HCT116 (cell line): Measurements from ENCODE around the gene CCN5. TPM values are rescaled to one million over a fixed set of nuclear protein-coding genes. Genes with fewer than 3 reads are reported as not detected.

Experiments
- ATAC-seq: fragments of 200-7000 bp; cut with Tn5 transposase; 2 replicates; pipeline ENCODE4 v1.9.1; 2020; ENCODE audit warnings: mild to moderate bottlenecking, moderate library complexity
- BruUV-seq: library from RNA; stranded (reverse); fragments of 400-500 nt; replicated peaks from 2 replicates; lab custom pipeline; 2021; lab: Mats Ljungman, UMichigan
- CTCF ChIA-PET: fragments of 300-600 bp; sonication (Branson Sonifier 250); formaldehyde crosslinking; loops from one replicate; lab custom pipeline; 2021; ENCODE audit warnings: antibody characterized with exemption; lab: Charles Lee
- POLR2A ChIA-PET: fragments of 300-600, 350-600 bp; sonication (Branson Sonifier 250); formaldehyde crosslinking; loops from one replicate; lab custom pipeline; 2021; ENCODE audit warnings: antibody characterized with exemption; lab: Charles Lee
- RAD21 ChIA-PET, 2 experiments: fragments of 300-600 bp; sonication (Branson Sonifier 250); formaldehyde crosslinking; loops; one replicate each; lab custom pipeline; 2023; ENCODE audit warnings: low total read pairs in 2 of 2; ENCODE audit not compliant: uncharacterized antibody in 2 of 2, unreplicated experiment in 2 of 2, low non-redundant PET in 1 of 2; lab: Charles Lee
- DNase-seq: peaks from one replicate; pipeline ENCODE4 v3.0.0-alpha.2; 2010; ENCODE audit warnings: low read depth, low spot score
- H2AFZ ChIP-seq: fragments of 200-600 bp; shearing (Covaris generic), sonication (generic); 2 replicates; pipeline ENCODE4 v1.6.1; 2017; ENCODE audit warnings: low read depth, mixed run types, mixed read lengths, antibody characterized with exemption, low read length; ENCODE audit not compliant: poor library complexity, severe bottlenecking
- H3K27ac ChIP-seq: 2 replicates; pipeline ENCODE4 v1.5.1; 2012; ENCODE audit warnings: low read depth, low read length
- H3K27me3 ChIP-seq: fragments of 200-600 bp; sonication (generic); 2 replicates; pipeline ENCODE4 v1.6.1; 2016; ENCODE audit warnings: mixed run types, low read length, mixed read lengths; ENCODE audit not compliant: insufficient read depth
- H3K36me3 ChIP-seq, 2 experiments: fragments of 200-500 bp in 1 of 2; fragments of 200-600 bp in 1 of 2; sonication (Bioruptor generic) in 1 of 2; sonication (generic) in 1 of 2; 2 replicates each; pipeline versions ENCODE4 v1.5.1 to v1.6.1; 2014 to 2016; ENCODE audit warnings: low read length in 2 of 2, inconsistent platforms in 1 of 2, mixed read lengths in 1 of 2, mixed run types in 1 of 2; ENCODE audit not compliant: insufficient read depth in 2 of 2, control insufficient read depth in 1 of 2
- H3K4me1 ChIP-seq, 2 experiments: fragments of 200-600 bp in 1 of 2; sonication (generic) in 1 of 2; 2 replicates each; pipeline versions ENCODE4 v1.5.1 to v1.6.1; 2012 to 2017; ENCODE audit warnings: low read length in 2 of 2, inconsistent platforms in 1 of 2, mild to moderate bottlenecking in 1 of 2, mixed read lengths in 1 of 2, mixed run types in 1 of 2, moderate library complexity in 1 of 2; ENCODE audit not compliant: insufficient read depth in 2 of 2, control insufficient read depth in 1 of 2
- H3K4me2 ChIP-seq: fragments of 200-600 bp; sonication (generic); 2 replicates; pipeline ENCODE4 v1.6.1; 2017; ENCODE audit warnings: mixed run types, low read length, mixed read lengths
- H3K4me3 ChIP-seq, 2 experiments: fragments of 200-600 bp in 1 of 2; sonication (generic) in 1 of 2; replicated peaks in 1 of 2; 2 replicates each; pipeline ENCODE4 v1.5.1; 2011 to 2016; ENCODE audit warnings: low read length in 2 of 2, control low read depth in 1 of 2, low read depth in 1 of 2, mild to moderate bottlenecking in 1 of 2, mixed read lengths in 1 of 2, mixed run types in 1 of 2
- H3K79me2 ChIP-seq: fragments of 200-600 bp; sonication (generic); 2 replicates; pipeline ENCODE4 v1.6.1; 2017; ENCODE audit warnings: mild to moderate bottlenecking, mixed run types, low read length, moderate library complexity, mixed read lengths; ENCODE audit not compliant: insufficient read depth
- H3K9ac ChIP-seq: fragments of 200-600 bp; sonication (generic); 2 replicates; pipeline ENCODE4 v1.6.1; 2016; ENCODE audit warnings: low read length, mixed read lengths
- H3K9me2 ChIP-seq: fragments of 200-600 bp; sonication (generic), shearing (Covaris generic); 2 replicates; pipeline ENCODE4 v1.6.1; 2017; ENCODE audit warnings: mixed run types, mild to moderate bottlenecking, moderate library complexity; ENCODE audit not compliant: insufficient read depth
- H3K9me3 ChIP-seq, 2 experiments: fragments of 200-500 bp in 1 of 2; fragments of 200-600 bp in 1 of 2; sonication (Bioruptor generic) in 1 of 2; sonication (generic) in 1 of 2; 2 replicates each; pipeline ENCODE4 v1.6.1; 2014 to 2017; ENCODE audit warnings: low read length in 2 of 2, mixed read lengths in 2 of 2, inconsistent platforms in 1 of 2, low read depth in 1 of 2, mild to moderate bottlenecking in 1 of 2, mixed run types in 1 of 2, moderate library complexity in 1 of 2; ENCODE audit not compliant: control insufficient read depth in 1 of 2, insufficient read depth in 1 of 2
- H4K20me1 ChIP-seq: fragments of 200-600 bp; sonication (generic), shearing (Covaris generic); 2 replicates; pipeline ENCODE4 v1.6.1; 2017; ENCODE audit warnings: mixed run types, mild to moderate bottlenecking, moderate library complexity; ENCODE audit not compliant: insufficient read depth
- CEBPB ChIP-seq: IDR thresholded peaks from 2 replicates; pipeline ENCODE4 v1.6.1; 2012; ENCODE audit warnings: low read depth
- EZH2phosphoT487 ChIP-seq: fragments of 200-600 bp; IDR thresholded peaks from 2 replicates; pipeline ENCODE4 v1.6.1; 2018; ENCODE audit warnings: antibody characterized with exemption, borderline replicate concordance
- POLR2A ChIP-seq: IDR thresholded peaks from 2 replicates; pipeline ENCODE4 v1.7.0; 2011; ENCODE audit warnings: borderline replicate concordance; ENCODE audit not compliant: insufficient read depth, insufficient read length; ENCODE audit errors: extremely low read depth
- REST ChIP-seq: IDR thresholded peaks from 2 replicates; pipeline ENCODE4 v1.6.1; 2012; ENCODE audit warnings: low read depth
- SP1 ChIP-seq: IDR thresholded peaks from 2 replicates; pipeline ENCODE4 v1.6.1; 2012; ENCODE audit warnings: low read depth
- SRF ChIP-seq: IDR thresholded peaks from 2 replicates; pipeline ENCODE4 v1.6.1; 2012; ENCODE audit warnings: low read depth
- YY1 ChIP-seq: IDR thresholded peaks from 2 replicates; pipeline ENCODE4 v1.6.1; 2011; ENCODE audit warnings: low read length, low read depth, moderate library complexity, mild to moderate bottlenecking; ENCODE audit not compliant: insufficient replicate concordance; ENCODE audit errors: extremely low read depth
- ZFX ChIP-seq: fragments of 450-650 bp; IDR thresholded peaks from 2 replicates; pipeline ENCODE4 v1.6.1; 2017
- ZNF274 ChIP-seq: fragments of 200-500 bp; sonication (Bioruptor generic); IDR thresholded peaks from 2 replicates; pipeline ENCODE4 v1.6.1; 2014; ENCODE audit warnings: mild to moderate bottlenecking, low read depth, low read length, inconsistent platforms
- intact Hi-C: fragments of 100-400 bp; cut with micrococcal nuclease; formaldehyde crosslinking; loops from 2 replicates; pipeline ENCODE4 v1.10.0; 2022
- total RNA-seq: library from RNA; stranded (reverse); gene quantifications from one replicate; pipeline ENCODE4 v1.2.1, GENCODE V29; 2021; ENCODE audit not compliant: unreplicated experiment
- TF ChIP-seq, protein P1 (sequence below): IDR thresholded peaks from 2 replicates; pipeline ENCODE4 v1.6.1; 2011; ENCODE audit warnings: mild to moderate bottlenecking, low read length, moderate library complexity; ENCODE audit not compliant: insufficient replicate concordance; ENCODE audit errors: extremely low read depth

Gene CCN5
- total RNA-seq, 1 experiment from 2014 or later = 0.20 TPM

DNA sequence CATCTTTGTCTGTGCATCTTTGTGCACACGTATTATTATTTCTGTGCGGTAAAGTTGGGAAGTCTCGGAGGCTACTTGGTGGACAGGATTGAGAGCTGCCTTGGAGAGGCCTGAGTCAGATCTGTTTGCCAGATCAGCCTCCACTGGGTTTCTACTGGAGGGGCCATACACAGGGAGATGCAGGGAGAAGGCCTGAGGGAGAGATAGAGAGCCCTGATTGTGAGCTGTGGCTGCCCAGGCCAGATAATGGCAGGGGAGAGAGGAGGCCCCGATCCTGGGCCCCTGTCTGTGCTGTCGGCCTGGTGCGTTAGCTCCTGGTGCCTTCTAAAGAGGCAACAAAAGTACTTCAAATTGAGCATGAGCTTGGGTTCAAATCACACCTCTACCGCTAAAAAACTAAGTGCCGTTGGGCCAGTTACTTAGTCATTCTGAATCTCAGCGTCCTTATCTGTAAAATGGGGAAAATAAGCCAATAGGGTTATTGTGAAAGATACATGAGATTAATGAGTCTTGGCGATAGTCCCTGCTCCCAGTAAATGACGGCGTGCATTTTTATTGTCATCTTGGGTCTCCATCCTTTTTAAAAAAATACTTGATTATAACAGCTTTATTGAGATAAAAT lies 36.1 kb upstream of the CCN5 start:
- ChIA-PET POLR2A (no interaction called here), RAD21 (no interaction called here)
- Histone ChIP-seq H3K9me2 (no peaks in the 10 kb centered on the region), H3K79me2 (no peaks in the 10 kb centered on the region), H3K4me2 (no peak overlapping the region), H3K4me1 (peaks cover 9 to 13% of the 10 kb centered on the region in 2 experiments), H3K27me3 (no peaks in the 10 kb centered on the region), H4K20me1 (no peaks in the 10 kb centered on the region), H3K9ac (no peak overlapping the region), H3K9me3 (no peaks in the 10 kb centered on the region), H3K36me3 (no peaks in the 10 kb centered on the region), H2AFZ (no peak overlapping the region), H3K4me3 (no peak overlapping the region), H3K27ac (no peak overlapping the region)
- BruUV-seq = no TSS peak
- DNase-seq (no peak), ATAC-seq (no peak)
- intact Hi-C loops = no loop called here
- TF ChIP-seq ZNF274 (no peak), EZH2phosphoT487 (no peak), SP1 (no peak), POLR2A (no peak), CEBPB (no peak), REST (no peak), YY1 (no peak), ZFX (no peak), SRF (no peak)
- TF ChIP-seq, protein P1, sequence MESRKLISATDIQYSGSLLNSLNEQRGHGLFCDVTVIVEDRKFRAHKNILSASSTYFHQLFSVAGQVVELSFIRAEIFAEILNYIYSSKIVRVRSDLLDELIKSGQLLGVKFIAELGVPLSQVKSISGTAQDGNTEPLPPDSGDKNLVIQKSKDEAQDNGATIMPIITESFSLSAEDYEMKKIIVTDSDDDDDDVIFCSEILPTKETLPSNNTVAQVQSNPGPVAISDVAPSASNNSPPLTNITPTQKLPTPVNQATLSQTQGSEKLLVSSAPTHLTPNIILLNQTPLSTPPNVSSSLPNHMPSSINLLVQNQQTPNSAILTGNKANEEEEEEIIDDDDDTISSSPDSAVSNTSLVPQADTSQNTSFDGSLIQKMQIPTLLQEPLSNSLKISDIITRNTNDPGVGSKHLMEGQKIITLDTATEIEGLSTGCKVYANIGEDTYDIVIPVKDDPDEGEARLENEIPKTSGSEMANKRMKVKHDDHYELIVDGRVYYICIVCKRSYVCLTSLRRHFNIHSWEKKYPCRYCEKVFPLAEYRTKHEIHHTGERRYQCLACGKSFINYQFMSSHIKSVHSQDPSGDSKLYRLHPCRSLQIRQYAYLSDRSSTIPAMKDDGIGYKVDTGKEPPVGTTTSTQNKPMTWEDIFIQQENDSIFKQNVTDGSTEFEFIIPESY = no peak
- TF ChIP-seq, all 23 proteins: peak for 0
- CTCF ChIA-PET = interaction anchor here (1.6 kb wide), 1 partner anchor 68 kb away, joined by 5 read pairs; no protein-coding TSS in a partner anchor
